Fibroblast of skin of abdomen (primary cell): ENCODE data around the gene TBX20.
"Not testable (repeated sequence)": the region's sequence is repeated elsewhere in the genome, so short reads cannot be mapped to it uniquely, and the experiment has no call there.

Experiments used
- DNase-seq: peaks from one replicate; pipeline ENCODE4 v3.0.0-alpha.2; 2013

The TBX20 gene

DNA sequence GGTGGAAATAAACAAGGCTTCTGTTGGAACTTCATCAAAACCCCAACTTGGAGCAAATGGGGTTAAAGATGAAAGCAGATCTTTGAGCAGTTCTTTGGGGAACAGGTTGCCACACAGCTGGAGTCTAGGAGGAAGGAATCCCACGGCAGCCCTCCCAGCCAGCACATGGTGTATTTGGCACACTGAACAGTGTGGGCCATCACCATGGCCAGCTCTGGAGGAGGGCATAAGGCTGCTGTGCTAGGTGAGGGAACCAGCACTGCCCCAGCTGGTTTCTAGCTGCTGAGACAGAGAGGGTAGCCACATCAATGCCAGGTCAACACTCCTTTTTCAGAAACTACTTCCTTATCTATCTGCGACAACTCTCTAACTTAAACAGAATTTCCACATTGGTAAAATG, 33.7 kb downstream of the TBX20 start:
- DNase-seq, result not testable (repeated sequence)

DNA sequence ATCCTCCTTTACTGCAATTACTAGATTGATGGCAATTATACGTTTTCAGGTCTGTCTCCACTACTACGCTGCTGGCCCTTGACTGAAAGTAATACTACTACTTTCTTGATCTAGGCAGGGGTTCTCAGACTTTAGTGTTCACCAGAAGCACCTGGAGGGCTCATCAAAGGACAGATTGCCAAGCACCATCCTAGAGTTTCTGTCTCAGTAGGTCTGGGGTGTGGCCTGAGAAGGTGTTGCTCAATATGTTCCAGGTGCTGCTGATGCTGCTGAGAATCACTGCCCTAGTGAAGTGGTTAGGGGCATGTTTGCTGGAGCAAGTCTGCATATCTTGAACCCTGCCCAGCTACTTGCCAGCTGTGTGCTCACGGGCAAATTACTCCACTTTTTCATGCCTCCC, 37.9 kb downstream of the TBX20 start:
- not testable (repeated sequence) for DNase-seq

DNA sequence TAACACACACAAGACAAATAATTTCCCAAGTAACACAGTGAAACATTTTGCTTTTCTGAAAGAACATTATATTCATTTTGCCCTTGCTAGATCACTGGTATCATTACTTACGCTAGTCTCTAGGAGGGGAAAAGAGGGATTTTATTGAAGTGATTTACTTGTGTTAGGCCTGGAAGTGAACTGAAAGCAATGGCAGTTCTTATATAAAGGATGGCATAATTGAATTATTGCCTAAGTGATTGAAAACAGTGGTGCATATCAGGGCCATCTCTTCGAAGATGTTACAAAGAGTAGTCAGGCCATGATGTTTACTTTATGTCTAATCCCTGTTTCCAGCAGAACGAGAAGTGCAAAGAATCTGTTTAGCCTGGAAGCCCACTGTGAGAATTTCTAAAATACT, 38.8 kb downstream of the TBX20 start:
- DNase-seq, result not testable (repeated sequence)

- DNase-seq, result not testable (repeated sequence)
Measured at GRCh38 chr7:35206924-35207323, 47.0 kb downstream of the TBX20 start.

GRCh38 chr7:35204850-35205249, 49.0 kb downstream of the TBX20 start:
- DNase-seq, result not testable (repeated sequence)

DNA sequence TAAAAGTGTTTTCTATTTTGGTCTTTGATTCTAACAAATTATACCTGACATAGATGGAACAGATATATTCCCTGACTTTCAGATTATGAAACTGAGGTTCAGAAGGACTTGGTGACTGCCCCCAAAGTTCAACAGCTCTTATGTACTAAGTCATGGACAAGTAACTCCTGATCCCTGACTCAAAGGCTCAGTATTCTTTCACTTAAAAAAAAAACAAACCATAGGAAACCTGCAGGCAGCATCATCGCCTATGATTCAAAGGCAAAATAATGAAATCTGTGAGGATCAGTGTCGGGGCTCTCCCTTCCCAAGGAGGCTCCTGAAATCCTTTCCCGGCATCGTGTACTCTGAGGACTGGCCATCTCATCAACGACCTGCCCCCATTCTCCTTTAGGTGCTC, 49.9 kb downstream of the TBX20 start:
- not testable (repeated sequence) for DNase-seq

GRCh38 chr7:35202353-35202752, 51.5 kb downstream of the TBX20 start:
- DNase-seq, result not testable (repeated sequence)

- DNase-seq, result not testable (repeated sequence)
Measured at GRCh38 chr7:35200170-35200569, 53.7 kb downstream of the TBX20 start.

DNA sequence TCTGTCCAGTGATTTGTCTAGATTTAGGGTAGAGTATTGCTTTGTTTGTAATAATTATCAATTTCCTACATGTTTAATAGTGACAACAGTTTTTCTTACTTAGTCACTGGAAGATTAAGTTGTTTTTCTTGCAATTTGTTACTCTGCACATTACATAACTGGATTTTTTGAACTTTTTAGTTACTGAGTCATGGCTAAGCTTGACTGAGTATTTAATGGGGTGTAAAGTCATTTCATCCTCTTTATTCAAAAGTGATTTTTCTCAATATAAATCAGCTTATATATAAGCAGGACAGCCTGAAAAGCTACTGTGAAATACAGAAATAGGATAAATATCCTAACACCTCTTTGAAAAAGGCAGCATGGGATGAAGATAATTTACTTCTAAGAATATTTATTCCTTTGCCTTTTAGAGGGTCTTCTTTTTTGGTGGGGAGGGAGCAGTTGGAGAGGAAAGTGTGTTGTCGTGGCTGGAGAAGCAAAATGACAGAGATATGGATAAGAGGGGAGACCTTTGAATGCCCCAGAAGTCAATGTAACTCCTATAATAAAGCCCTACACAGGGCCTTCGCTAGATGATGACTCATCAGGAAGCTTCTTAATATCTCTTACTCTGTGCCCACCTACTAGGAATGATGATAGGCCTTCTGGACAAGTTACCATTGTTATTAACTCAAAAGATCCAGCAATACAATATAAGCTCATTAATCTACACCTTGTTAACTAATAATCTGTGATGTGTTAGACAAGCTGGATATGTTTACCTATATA, 55.3 kb downstream of the TBX20 start:
- DNase-seq, result peak; percentile 59

DNA sequence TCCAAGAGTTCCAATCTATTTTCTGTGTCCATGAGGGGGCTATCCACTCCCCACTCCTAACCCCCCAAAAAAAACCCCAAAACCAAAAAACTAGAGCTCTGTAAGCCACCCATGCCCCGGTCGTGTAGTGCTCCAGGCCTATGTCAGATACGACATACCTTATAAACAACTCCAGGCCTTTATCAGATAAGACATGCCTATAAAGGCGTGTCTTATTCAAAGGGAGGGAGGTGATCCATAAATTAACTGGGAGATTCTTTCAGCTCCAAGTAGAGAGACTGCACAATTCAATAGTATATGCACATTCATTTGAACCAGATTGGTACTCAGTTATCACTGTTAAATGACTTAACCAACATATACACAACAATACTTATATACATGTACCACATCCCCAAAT, 62.3 kb downstream of the TBX20 start:
- not testable (repeated sequence) for DNase-seq

DNA sequence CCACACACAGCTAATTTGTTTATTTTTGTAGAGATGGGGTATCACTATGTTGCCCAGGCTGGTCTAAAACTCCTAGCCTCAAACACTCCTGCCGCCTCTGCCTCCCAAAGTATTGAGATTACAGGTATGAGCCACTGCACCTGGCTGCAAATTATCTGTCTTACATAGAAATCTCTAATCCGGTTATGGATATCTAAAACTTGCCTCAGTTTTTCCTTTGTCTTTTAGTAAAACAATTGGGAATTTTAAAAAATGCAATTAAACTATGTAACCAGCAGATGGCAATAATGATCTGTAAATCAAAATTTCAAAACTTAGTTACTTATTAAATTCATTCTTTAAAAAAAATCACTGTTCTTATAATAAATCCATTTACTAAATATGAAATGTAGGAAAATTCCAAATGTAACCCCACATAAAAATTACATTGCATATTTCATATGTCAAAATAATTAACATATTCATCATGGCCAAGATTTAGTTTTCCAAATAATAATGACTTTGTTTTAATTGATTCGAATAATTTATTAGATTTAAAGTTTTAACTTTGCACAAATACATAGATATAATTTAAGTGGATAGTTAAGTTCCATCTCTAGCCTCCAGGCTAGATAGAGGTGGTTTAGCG, 63.6 kb downstream of the TBX20 start:
- DNase-seq, result not testable (repeated sequence)

DNA sequence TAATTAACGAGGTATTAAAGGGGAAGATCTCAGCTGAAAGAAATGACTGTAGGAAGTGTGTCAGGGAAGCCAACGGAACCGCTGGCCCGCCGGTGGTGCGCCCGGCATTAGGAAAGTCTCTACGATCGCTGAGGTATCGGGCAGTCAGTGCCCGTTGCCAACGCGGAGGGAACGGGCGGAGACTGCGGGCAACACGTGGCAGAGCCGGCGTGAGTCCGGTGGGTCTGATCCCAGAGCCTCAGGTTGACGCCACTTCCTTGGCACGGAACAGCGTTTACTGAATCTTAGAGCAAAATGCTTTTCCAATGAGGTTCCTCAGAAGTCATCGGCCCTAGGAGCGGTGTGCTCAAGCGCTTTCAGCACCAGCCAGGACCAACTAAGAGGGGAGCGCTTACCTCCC, 67.1 kb downstream of the TBX20 start:
- peak; percentile 14 for DNase-seq

- peak; percentile 53 for DNase-seq
Measured at GRCh38 chr7:35185908-35186731, 67.8 kb downstream of the TBX20 start.

- DNase-seq, result not testable (repeated sequence)
Measured at GRCh38 chr7:35185578-35185907, 68.4 kb downstream of the TBX20 start.

- not testable (repeated sequence) for DNase-seq
Measured at GRCh38 chr7:35184961-35185360, 68.9 kb downstream of the TBX20 start.

GRCh38 chr7:35183873-35184503, 69.9 kb downstream of the TBX20 start:
- DNase-seq, result not testable (repeated sequence)

- DNase-seq, result not testable (repeated sequence)
Measured at GRCh38 chr7:35180665-35181064, 73.2 kb downstream of the TBX20 start.

DNA sequence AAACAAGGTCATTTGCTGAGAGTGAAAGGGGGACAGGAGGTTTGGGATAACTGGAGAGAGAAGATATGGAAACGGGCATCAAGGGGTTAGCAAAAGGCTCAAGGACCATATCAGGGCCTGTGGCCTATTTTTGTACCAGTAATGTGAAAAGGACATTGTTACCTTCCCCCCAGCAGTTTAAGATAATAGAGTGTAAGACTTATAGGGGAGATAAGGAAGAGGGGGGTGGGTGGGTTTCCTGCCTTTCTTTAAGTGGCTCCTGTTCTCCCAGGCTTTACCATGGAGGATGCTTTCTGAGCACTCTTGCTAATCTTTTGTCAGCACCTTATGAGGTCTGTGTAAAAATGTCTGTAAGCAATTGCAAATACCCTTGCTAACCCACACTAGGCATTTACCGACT, 80.7 kb downstream of the TBX20 start:
- DNase-seq, result not testable (repeated sequence)

DNA sequence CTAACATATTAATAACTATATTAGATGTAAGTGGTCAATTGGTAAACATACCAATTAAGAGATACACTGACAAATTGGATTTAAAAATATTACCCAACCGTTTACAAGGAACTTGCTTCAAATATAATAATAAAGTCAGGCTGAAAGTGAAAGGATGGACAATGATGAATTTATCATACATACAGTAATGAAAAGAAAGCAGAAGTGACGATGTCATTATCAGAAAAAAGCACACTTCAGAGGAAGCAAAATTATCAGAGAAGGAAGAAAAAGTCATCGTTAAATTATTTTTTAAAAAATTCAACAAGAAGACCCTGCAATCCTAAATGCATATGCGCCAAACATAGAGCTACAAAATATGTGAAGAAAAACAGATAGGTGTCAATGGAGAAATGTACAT, 81.8 kb downstream of the TBX20 start:
- DNase-seq, result not testable (repeated sequence)

DNA sequence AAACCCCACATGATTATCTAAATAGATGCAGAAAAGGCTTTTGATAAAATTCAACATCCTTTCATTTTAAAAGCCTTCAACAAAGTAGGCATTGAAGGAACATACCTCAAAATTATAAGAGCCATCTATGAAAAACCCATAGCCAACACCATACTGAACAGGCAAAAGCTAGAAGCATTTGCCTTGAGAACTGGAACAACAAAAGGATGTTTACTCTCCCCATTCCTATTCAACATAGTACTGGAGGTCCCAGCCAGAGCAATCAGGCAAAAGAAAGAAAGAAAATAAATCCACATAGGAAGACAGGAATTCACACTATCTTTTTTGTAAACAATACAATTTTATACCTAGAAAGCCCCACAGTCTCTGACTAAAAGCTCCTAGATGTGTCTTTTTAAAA, 86.2 kb downstream of the TBX20 start:
- not testable (repeated sequence) for DNase-seq

GRCh38 chr7:35167158-35167557, 86.7 kb downstream of the TBX20 start:
- not testable (repeated sequence) for DNase-seq

GRCh38 chr7:35161059-35161740, 92.7 kb downstream of the TBX20 start:
- not testable (repeated sequence) for DNase-seq
